ENCODE data around the gene NAV2.
A peak's percentile ranks its signal among the peaks of the same experiment; 100 is the strongest.

NAV2 gene, protein sequence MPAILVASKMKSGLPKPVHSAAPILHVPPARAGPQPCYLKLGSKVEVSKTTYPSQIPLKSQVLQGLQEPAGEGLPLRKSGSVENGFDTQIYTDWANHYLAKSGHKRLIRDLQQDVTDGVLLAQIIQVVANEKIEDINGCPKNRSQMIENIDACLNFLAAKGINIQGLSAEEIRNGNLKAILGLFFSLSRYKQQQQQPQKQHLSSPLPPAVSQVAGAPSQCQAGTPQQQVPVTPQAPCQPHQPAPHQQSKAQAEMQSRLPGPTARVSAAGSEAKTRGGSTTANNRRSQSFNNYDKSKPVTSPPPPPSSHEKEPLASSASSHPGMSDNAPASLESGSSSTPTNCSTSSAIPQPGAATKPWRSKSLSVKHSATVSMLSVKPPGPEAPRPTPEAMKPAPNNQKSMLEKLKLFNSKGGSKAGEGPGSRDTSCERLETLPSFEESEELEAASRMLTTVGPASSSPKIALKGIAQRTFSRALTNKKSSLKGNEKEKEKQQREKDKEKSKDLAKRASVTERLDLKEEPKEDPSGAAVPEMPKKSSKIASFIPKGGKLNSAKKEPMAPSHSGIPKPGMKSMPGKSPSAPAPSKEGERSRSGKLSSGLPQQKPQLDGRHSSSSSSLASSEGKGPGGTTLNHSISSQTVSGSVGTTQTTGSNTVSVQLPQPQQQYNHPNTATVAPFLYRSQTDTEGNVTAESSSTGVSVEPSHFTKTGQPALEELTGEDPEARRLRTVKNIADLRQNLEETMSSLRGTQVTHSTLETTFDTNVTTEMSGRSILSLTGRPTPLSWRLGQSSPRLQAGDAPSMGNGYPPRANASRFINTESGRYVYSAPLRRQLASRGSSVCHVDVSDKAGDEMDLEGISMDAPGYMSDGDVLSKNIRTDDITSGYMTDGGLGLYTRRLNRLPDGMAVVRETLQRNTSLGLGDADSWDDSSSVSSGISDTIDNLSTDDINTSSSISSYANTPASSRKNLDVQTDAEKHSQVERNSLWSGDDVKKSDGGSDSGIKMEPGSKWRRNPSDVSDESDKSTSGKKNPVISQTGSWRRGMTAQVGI (N-terminal part only)

DNA sequence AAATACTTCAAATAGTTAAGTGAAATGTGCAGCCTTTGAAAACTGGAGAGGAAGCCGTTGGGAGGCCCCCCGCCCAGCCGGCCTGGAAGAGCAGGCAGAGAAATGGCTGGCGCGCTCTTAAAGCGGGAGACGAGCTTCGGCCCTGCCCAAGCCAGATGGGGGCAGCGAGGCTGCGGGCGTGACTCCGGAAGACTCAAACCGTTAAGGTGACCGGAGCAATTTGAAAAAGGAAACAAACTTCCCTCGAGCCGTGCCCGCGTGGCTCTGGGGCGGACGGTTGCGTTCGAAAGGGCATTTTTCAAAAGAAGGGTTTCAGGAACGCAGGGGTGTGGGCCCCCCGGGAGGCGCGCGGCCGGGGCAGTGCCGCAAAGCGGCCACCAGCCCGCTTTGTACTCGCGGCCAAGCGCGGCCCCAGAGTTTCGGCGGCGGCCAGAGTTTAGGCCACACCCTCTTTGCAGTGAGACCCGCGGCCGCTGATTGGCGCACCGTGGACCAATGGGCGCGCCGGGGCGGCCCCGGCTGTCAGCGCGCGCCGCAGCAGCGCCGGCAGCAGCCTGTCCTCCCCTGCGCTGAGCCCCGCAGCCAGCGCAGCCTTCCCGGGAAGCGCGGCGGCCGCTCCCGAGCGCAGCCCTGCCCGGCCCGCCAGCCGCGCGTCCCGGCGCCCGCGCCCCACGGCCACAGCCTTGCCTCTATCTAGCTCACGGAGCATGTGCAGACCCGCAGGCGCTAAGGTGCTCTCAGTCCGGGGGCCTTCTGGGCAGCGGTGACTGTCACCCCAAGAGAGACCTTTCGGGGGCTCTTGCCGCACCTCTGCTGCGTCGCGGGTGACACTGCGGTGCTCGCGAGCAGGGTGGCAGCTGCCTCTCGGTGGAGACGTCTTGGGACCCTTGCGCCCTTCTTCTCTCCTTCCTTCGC is at the start of gene NAV2:
Gene NAV2 (plus strand): TSS at position 557 of the 915 bp plus-strand sequence. CDS start 859 bp downstream, outside the sequence.
- peak; percentile 96 for DNase-seq

DNA sequence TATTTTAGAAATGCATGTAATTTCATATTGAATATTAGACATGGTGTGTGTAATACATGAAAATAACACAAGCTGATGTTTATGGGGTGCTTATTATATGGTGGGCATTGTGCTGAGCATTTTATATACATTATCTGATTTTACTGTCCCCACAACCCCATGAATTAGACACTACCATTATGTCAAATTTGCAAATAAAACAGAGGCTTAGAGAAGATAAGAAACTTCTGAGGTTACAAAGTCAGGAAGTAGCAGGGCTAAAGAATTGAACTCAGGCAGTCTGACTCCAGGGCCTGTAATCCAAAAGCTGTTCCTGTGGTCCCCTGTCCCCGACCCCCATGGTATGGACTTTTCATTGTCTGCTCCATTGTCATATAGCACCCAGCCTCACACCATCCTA is 49.4 kb upstream of the NAV2 start:
- no peak for DNase-seq

DNA sequence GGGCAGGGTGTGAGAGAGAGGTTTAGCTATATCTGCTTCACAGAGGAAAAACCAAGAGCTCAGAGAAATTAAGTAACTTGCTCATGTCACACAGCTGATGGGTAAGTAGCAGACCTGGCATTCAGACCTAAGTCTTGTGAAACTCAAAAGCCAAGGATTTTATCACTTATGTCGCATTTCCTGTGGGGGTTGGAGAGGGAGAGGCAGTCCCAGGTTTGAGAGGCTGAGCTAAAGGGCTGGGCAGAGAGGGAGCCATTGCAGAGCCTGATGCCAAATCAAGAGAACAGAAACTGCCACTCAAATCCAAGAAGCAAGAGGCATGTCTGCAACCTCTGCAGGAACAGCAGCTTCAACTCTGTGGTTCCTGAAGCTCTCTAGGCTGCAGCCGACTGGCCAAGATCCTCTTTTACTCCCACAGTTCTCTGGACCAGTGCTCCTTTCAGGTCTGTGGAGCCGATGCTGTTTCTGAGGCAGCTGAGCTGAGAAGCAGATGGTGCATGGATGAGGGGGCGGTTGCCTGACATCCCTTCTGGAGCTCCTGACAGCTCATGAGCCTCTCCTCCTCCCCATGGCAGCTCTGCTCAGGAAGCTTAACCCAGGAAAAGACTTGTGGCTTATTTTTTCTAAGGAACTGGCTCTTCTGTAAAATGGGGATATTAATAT is 47.6 kb upstream of the NAV2 start:
- no peak for DNase-seq

DNA sequence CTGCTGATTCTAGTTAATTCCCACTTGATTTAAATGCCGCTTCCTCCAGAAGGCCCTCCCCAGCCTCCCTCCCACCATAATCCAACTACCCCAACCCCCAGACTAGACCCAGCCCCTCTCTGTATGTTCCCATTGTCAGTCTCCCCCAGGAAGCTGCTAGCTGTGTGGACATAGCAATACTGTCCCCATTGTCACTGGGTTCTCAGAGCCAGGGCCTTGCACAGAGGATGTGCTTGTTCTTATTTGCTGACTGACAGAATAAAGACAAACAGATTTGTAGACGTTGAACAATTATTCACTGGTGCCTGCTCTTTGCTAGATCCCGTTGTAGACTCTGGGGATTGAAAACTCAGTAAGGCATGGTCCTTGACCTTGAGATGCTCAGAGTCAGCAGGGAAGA is 45.7 kb upstream of the NAV2 start:
- DNase-seq: no peak

DNA sequence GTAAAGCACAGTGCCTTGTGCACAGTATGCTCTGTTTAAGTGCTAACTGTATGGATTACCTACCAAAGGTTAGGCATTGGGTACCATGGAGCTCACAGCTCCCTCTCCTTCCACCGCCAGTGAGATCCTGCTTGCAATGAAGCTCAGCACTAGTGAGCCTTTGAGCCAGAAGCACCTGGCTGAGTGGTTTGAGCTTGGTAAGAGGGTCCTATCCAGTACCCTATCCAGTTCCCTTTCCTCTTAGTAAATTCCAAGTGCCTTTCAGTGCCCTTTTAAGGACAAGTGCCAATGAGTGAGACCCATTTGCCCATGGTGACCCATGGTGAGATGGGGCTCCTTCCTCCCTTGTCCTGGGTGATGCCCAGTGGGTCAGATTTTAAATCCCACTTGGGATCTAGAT is 43.1 kb upstream of the NAV2 start:
- DNase-seq: no peak

DNA sequence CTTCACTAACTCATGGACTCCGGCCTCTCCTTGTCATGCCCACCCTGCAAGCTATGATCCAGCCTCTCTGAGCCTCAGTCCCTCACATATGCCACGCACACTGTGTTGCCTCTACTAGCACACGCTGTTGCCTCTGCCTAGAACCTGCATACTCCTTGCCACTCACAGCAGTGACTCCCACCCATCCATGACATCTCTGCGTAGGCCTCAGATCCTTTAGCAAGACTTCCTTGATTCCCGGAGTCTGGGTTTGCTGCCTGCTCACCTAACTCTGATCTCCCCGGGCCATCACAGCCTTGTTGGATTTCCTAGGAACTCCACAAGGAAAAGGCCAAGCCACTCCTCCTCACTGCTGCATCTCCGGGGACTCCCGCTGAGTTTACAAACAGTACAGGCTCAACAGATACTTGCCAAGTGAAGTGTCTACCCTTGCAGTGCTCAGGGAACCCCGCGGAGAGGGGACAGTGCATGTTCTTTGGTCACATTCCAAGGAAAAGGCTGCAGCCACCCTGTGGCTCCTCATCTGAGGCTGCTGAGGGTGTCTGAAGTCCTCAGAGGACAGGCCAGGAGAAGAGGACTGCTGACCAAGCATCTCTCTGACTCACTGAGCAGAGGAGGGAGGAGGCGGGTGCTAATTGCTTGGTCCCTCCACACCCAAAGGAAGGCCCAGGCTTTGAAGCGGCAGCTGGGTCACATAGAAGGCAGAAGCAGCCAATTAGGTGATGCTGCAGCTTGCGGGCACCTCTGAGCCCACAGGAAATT is 42.4 kb upstream of the NAV2 start:
- no peak for DNase-seq

DNA sequence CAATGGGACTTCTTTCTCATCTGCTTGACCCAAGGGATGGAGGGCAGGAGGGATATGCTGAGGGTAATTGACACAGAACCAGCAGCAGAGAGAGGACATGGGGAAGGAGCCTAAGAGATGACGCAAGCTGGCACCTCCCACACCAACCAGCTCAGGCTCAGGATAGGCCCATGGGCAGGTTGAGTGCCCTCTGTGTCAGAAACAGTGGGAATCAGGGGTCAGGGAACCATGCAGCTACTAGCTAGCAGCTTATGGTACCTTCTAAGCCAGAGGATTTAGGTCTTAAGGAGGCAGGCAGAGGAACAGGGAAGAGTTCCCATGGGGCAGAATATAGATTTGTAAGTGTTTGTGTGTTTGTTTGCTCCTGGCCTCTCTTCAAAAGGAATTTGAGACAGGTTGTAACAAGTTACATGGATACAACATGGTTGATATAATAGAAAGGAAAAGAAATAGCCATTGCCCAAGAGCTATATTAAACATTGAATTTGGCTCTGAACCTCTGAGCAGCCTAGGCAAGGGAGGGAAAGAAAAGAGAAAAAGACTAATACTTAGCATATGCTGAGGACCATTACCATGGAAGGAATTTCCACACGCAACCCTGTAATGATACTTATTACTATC is 39.9 kb upstream of the NAV2 start:
- DNase-seq: no peak

DNA sequence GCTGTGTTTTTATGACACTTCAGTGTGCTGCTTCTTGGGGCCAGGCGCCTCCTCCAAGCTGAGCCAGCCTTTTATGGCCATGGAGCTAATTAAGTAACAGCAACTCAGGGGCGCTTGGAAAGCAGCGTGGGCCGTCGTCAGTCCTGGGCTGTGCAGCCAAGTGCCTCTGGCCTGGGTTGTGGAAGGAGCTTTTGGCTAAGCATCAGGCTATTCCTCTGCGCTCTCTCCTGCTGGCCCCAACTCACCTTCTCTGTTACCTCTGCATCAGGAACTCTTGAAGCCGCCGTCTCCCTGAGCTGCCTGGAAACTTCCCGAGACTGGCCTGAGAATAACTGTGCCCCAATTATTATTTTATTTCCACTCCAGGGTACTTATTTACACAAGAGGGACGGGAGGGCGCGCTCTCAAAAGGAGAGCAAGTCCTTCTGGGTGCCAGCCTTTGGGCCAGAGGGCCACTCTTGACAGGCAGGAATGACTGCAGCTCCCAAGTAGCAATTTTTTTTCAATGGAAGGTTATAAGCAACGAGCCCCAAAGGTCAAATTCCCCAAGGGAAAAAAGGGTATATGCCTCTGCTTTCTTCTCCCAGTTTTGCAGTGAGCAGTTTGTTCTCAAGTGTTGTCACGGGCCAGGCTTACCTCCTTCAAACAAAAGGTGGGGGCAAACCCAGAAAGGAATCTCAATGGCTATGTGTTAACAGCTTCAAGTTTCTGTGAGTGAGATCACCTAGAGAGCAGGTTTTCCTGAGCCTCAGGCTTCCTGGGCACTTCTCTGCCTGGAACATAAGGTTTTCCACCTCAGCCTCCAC is 38.5 kb upstream of the NAV2 start:
- DNase-seq: peak; percentile 18

DNA sequence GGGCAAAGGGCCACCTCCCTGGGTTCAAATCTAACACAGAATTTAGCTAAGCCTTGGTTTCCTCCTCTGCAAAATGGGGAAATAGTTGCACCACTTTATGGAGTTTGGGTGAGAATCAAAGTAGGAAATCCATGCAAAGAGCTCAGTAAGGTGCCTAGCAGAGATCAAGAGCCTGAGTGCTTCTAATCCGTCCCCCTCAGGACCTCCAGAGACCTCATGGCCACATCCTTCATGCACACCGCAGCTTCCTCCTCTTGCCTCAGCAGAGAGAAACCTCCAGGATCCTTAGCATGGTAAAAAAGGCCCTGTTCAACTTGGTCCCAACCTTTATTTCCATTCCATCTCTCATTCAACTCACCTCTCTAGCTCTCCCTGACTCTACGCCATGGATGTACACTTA is 37.8 kb upstream of the NAV2 start:
- DNase-seq: no peak

DNA sequence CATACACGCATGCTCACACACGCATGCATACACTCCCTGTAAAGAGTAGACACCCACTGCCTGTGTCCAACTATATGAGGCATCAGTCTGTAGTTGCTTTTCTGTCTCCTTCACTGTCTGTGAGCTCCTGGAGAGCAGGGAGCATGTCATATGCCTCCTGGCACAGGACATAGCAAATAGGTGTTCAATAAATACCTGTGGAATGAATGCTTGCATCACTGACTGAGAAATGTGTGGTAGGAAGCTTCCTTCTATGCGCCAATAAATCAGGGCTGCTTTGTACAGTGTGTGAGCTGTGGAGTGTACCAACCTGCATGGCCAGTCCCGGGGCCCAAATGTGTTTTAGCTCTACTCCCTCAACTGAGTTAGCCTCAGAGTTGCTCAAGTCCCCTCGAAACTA is 37.2 kb upstream of the NAV2 start:
- DNase-seq: no peak

DNA sequence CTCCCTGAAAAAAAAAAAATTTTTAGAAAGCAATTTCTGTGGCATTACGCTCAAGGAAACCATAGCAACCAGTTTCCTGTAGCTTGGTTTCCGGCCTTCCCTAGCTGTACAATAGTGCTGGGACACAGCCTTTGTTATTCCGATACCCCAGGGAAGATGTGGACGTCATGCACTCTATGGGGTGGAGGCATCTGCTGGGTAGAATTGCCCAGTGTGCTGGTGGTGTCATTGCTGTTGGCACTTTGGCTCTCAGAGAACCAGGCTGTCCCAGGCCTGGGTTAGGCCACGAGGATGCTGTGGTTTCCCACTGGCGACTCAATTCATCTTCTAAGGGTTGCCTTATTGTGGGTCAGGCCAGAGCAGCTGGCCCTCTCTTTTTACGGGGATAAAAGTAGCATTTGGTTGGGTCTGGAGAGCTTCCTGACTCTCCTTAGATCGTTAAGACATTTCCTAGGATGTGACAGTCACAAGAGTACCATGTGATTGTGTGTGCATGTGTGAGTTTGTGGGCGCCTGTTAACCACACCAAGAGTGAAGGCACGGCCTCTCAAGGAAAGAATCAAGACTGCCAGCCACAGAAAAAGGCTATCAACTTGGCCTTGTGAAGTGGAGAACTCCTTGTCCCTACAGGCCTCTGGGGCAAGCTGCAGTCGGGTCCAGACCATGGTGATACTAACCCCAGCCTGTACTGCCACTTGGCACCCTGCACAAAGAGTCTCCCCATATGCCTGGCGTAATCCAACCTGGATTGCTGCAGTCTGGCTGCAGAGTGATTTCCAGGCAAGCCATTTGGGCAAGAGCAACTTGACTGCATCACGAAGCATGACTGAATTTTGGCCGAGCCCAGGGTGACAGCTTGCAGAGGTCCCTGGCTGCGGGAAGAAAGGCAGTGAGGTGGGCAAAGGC is 35.9 kb upstream of the NAV2 start:
- no peak for DNase-seq

DNA sequence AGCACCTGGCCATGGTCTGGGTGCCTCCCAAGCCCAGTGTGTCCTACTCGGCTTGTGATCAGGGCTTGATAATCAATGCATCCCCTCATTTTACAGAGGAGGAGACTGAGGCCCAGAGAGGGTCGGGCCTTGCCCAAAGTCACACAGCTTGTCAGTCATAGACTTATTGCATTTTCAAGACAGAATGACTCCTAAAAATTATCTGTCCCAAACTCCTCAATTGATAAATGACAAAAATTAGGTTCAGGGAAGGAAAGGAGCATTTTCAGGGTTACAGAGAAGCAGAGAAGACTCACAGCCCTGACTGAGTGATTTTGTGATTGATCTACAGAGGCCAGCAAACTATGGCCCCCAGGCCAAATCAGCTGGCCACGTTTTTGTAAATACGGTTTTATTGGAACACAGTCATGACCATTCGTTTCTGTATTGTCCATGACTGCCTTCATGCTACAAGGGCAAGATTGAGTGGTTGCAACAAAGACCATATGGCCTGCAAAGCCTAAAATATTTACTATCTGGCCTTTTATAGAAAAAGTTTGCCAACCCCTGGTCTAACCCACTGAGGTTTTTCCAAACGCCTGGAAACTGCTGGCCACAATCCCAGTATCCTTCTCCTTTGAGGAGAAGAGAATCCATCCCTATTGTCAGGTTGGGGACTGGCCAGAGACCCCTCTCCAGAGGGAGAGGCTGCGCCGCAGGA is 35.1 kb upstream of the NAV2 start:
- DNase-seq: no peak

DNA sequence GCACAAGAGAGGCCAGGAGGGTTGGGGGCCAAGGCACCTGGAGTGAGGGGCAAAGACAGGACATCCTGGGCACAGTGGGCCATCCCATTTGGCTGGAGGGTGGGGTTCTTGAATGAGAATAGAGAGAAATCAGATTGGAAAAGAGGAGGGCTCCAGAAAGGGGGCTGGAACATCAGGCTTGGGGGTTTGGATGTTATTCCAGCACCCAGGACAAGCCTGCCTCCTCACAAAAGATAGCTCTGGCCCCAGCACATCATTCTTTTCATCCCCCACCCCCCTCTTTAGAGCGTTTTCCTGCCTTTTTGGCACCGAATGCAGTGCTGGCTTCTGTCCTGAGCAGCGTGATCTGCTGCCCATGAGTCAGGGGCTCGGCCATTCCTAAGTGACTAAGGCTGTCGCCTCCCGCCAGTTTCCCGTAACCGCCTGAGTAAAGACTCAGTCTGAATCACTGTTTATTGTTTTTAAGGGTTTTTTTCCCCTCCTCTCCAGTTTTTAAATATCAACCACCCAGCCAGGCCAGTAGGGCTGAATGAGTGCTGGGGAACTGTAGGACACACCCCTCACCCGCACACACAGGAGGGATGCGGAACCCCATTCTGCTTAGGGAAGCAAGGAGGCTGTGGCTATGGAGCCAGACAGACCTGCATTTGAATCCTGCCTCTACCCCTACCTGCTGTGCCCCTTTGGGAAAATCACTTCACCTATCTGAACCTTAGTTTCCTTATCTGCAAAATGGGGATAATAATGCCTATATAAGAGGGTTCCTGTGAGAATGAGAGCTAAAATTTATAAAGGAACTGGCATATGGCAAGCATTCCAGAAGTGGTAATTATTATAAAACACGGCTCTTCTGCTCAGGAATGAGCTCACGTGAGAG is 32.4 kb upstream of the NAV2 start:
- DNase-seq: peak; percentile 74

DNA sequence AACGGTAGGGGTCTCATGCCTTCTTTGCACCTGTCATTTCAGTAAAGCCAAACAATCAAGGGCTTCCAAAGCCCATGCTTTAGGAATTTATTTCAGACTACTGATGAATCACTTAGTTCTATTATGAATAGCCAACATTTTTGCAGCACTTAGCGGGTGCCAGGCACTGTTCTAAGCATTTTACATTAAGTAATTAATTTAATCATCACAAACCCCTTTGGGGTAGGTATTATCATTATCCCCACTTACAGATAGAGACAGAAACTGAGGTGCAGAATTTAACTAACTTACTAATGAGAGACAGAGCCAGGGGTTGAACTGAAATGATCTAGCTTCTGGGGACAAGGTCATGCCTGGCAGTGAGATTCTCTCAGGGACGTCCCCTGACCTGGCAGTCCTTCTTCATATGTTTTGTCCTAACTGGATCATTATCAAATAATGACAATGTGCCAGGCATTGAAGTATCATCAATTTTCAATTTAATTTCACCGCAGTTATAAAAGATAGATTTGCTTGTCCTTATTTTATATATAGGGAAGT is 31.7 kb upstream of the NAV2 start:
- DNase-seq: no peak

DNA sequence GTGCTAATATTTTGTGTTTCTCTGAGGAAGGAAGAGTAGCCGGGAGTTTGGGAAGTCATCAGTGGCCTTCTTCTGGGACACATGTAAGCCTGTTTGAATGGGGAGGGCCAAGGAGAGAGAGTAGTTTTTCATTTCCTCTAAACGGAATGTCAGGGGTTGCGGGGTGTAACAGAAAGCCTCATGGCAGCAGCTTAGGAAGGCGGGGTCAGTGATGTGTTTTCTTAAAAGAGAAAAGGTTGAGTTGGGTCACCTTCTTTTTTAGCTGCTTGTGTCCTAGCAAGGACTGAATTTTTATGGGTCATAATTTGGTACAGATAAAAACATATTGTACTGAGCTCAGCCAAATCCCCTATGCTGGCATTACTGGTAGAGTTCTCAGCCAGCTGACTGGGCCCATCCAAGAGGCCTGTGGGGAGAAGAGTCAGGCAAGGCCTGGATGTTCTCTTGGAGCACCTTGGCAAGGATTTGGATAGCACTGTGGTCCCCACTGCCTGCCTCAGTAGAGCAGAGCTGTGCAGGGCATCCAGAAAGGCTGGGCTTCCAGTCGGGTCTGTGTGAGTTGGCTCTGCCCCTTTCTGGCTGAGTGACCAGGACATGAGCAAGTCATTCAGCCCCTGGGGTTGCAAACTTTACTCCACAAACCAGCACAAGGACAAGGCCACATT is 29.4 kb upstream of the NAV2 start:
- DNase-seq: no peak

DNA sequence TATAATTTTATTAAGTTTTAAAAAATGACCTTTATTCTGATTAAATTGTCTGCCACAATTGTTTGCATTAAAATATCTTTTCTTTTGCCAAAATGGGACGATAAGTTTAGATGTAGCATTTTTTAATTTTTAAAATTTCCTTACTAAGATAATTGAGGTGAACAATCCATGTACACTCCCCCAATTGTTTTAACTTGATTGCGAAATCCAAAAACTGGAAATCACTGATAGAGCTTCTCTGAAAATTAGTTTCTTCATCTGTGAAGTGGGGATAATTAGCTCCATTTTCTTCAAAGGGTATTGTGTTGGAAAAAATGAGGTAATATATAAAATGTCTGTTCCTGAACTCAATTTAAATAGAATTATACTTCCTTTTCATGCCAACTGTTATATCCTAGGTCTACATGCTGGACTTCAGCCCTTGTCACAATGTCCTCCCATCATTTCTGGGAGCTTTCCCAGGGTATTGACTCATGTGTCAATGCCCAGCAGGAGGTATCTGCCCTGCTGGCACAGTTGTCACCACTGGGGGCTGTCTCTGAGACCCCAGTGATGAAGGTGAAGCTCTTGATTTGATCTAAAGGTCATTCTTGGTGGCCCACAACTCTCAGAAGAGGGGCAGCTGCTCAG is 28.7 kb upstream of the NAV2 start:
- no peak for DNase-seq
